A549 (cell line): ENCODE measurements around the gene SUV39H2. TPM values are rescaled to one million over a fixed set of nuclear protein-coding genes. Genes with fewer than 3 reads are reported as not detected.

Experiments used
- ATAC-seq, 2 experiments: fragments of 200-7000 bp in 1 of 2; fragments of >200 bp in 1 of 2; cut with Nextera tagmentation in 1 of 2; cut with Tn5 transposase in 1 of 2; 3 replicates each; pipeline versions ENCODE4 v1.8.0 to v1.9.1; 2018 to 2020; ENCODE audit warnings: mild to moderate bottlenecking in 1 of 2, moderate library complexity in 1 of 2
- CTCF ChIA-PET: fragments of 300-600 bp; sonication (Branson Sonifier 250); formaldehyde crosslinking; extraction: SDS; loops from one replicate; lab custom pipeline; 2021; ENCODE audit warnings: antibody characterized with exemption, inconsistent platforms; lab: Yijun Ruan, JAX
- POLR2A ChIA-PET: fragments of 350-600 bp; formaldehyde crosslinking; extraction: SDS; loops from one replicate; lab custom pipeline; 2021; ENCODE audit warnings: antibody characterized with exemption, inconsistent platforms; lab: Yijun Ruan, JAX
- DNase-seq, 2 experiments: peaks; one replicate each; pipeline versions ENCODE4 v3.0.0 to v3.0.0-alpha.2; 2011 to 2016; ENCODE audit warnings: low read depth in 1 of 2, low spot score in 1 of 2
- FAIRE-seq: peaks from 2 replicates; lab custom pipeline; 2011; peaks lifted over from hg19 to GRCh38; lab: Jason Lieb, UNC
- H3K27ac ChIP-seq, 2 experiments: fragments of >200 bp; sonication (Bioruptor Twin); formaldehyde crosslinking; 3 replicates each; pipeline ENCODE4 v1.5.1; 2016 to 2017
- H3K4me1 ChIP-seq: fragments of >200 bp; sonication (Bioruptor Twin); formaldehyde crosslinking; 3 replicates; pipeline ENCODE4 v1.6.1; 2016
- H3K4me2 ChIP-seq: fragments of >200 bp; sonication (Bioruptor Twin); formaldehyde crosslinking; 3 replicates; pipeline ENCODE4 v1.6.1; 2016
- H3K4me3 ChIP-seq: fragments of >200 bp; sonication (Bioruptor Twin); formaldehyde crosslinking; 3 replicates; pipeline ENCODE4 v1.5.1; 2016
- H3K9me3 ChIP-seq: fragments of >200 bp; sonication (Bioruptor Twin); formaldehyde crosslinking; 3 replicates; pipeline ENCODE4 v1.6.1; 2016
- ATOH8 ChIP-seq: fragments of 250-450 bp; sonication (Bioruptor Pico); IDR thresholded peaks from 2 replicates; pipeline ENCODE4 v1.5.0; 2020; ENCODE audit warnings: low read depth, mild to moderate bottlenecking, moderate library complexity
- ELK1 ChIP-seq: fragments of 150-350 bp; IDR thresholded peaks from 2 replicates; pipeline ENCODE4 v1.6.1; 2014; ENCODE audit warnings: low read depth, mild to moderate bottlenecking, low read length
- EP300 ChIP-seq, 2 experiments: fragments of >200 bp; sonication (Bioruptor Twin); formaldehyde crosslinking; IDR thresholded peaks; 2 replicates in 1 of 2; 3 replicates in 1 of 2; pipeline ENCODE4 v1.6.1; 2016 to 2017
- ESRRA ChIP-seq: fragments of 150-350 bp; IDR thresholded peaks from 2 replicates; pipeline ENCODE4 v1.6.1; 2014; ENCODE audit warnings: mild to moderate bottlenecking, low read length, borderline replicate concordance
- HOXA7 ChIP-seq: fragments of 250-450 bp; sonication (Bioruptor Pico); IDR thresholded peaks from 2 replicates; pipeline ENCODE4 v1.5.0; 2020; ENCODE audit warnings: mild to moderate bottlenecking, moderate library complexity
- MYC ChIP-seq: IDR thresholded peaks from 2 replicates; pipeline ENCODE4 v1.6.1; 2012; ENCODE audit warnings: mild to moderate bottlenecking, inconsistent platforms, low read length, improper control_type of control experiment, borderline replicate concordance
- NFE2L2 ChIP-seq: fragments of 150-350 bp; conservative IDR thresholded peaks from 2 replicates; pipeline ENCODE4 v1.6.1; 2014; ENCODE audit warnings: low read length
- PHF8 ChIP-seq: fragments of 200-600 bp; sonication (generic); IDR thresholded peaks from 2 replicates; pipeline ENCODE4 v1.6.1; 2016; ENCODE audit warnings: low read depth, mild to moderate bottlenecking, antibody characterized with exemption, moderate library complexity, borderline replicate concordance
- RARB ChIP-seq: fragments of 250-450 bp; sonication (Bioruptor Pico); IDR thresholded peaks from 2 replicates; pipeline ENCODE4 v1.8.0; 2021; ENCODE audit warnings: mild to moderate bottlenecking, moderate library complexity
- RFX5 ChIP-seq: fragments of 450-650 bp; IDR thresholded peaks from 2 replicates; pipeline ENCODE4 v1.7.1; 2014; ENCODE audit warnings: antibody characterized with exemption, mild to moderate bottlenecking, moderate library complexity
- USF2 ChIP-seq: fragments of 450-650 bp; IDR thresholded peaks from 2 replicates; pipeline ENCODE4 v1.6.1; 2014; ENCODE audit warnings: antibody characterized with exemption
- ZNF302 ChIP-seq: fragments of 250-450 bp; sonication (Bioruptor Pico); IDR thresholded peaks from 2 replicates; pipeline ENCODE4 v1.9.0; 2021; ENCODE audit warnings: inconsistent platforms, mild to moderate bottlenecking, moderate library complexity
- WGBS: methylation state at CpG from one replicate; pipeline ENCODE4 v1.1.6; 2017; ENCODE audit errors: missing lambda C conversion rate; 5-methylcytosine and 5-hydroxymethylcytosine counted together
- polyA plus RNA-seq, 4 experiments: library from polyadenylated mRNA; depleted of rRNA in 3 of 4; stranded (reverse); fragments of >200 nt; fragmentation: RNase III in 1 of 4; extraction: RNeasy Plus Mini Kit Qiagen cat#74134 plus additional on column Dnase treatment in 1 of 4; gene quantifications; 2 replicates in 3 of 4; 3 replicates in 1 of 4; pipeline ENCODE4 v1.2.3, GENCODE V29; 2011 to 2017

SUV39H2 gene
- polyA plus RNA-seq, 2 of the 4 experiments (the other 2 are of a cell fraction), result 23.2 to 24.0 TPM

GRCh38 chr10:14855453-14855852, 23.2 kb upstream of the SUV39H2 start:
- ATAC-seq (no peak), DNase-seq (no peak), FAIRE-seq (peak; percentile 43)
- H3K27ac ChIP-seq, result no peak overlapping the region
- TF ChIP-seq ZNF302 (CRISPR knock-in tag), result no peak
- 91% methylated on average over 1 of the region's 1 CpG for WGBS
- no peak overlapping the region for H3K4me3 ChIP-seq
- H3K9me3 ChIP-seq, result no peaks in the 10 kb centered on the region
- 0 out of 3 replicates have a peak, but pooled peaks cover 4% of the 10 kb centered on the region for H3K4me1 ChIP-seq
- CTCF ChIA-PET, result no interaction called here
- POLR2A ChIA-PET, result no interaction called here
- no peak overlapping the region for H3K4me2 ChIP-seq

- FAIRE-seq, result no peak
- ChIA-PET CTCF (interaction anchor here (0.8 to 1.6 kb wide), 3 partner anchors 12 to 17 kb away, joined by 3 to 4 read pairs (median 3); no protein-coding TSS in a partner anchor), POLR2A (no interaction called here)
- no peak overlapping the region for H3K27ac ChIP-seq
- H3K4me3 ChIP-seq, result no peak overlapping the region
- H3K4me2 ChIP-seq, result no peak overlapping the region
- WGBS, result 88% methylated on average over 6 of the region's 6 CpGs
- H3K9me3 ChIP-seq, result no peaks in the 10 kb centered on the region
- ATAC-seq, result no peak
- TF ChIP-seq MYC (no peak), HOXA7 (CRISPR knock-in tag) (no peak)
- H3K4me1 ChIP-seq, result peaks cover 10% of the 10 kb centered on the region; the same call in 2 of the 3 replicates
- no peak for DNase-seq
These were observed 20.2 kb upstream of the SUV39H2 start for GRCh38 chr10:14858338-14858960.

- ChIA-PET CTCF (interaction anchor here (0.8 to 1.6 kb wide), 3 partner anchors 11 to 17 kb away, joined by 3 to 4 read pairs (median 3); no protein-coding TSS in a partner anchor), POLR2A (no interaction called here)
- FAIRE-seq, result no peak
These were observed 19.6 kb upstream of the SUV39H2 start for GRCh38 chr10:14859043-14859442.

GRCh38 chr10:14859775-14860174, 18.9 kb upstream of the SUV39H2 start:
- no peak for DNase-seq
- no peak for TF ChIP-seq EP300 (IDR thresholded peaks at IDR 0.05)
- no peaks in the 10 kb centered on the region for H3K9me3 ChIP-seq
- no peak overlapping the region for H3K4me3 ChIP-seq
- no peak overlapping the region for H3K4me2 ChIP-seq
- CTCF ChIA-PET, result interaction anchor here (1.6 kb wide), 1 partner anchor 16 kb away, joined by 3 read pairs; no protein-coding TSS in a partner anchor
- no peak for FAIRE-seq
- POLR2A ChIA-PET, result no interaction called here
- H3K27ac ChIP-seq, result no peak overlapping the region
- ATAC-seq, result no peak
- peaks cover 10% of the 10 kb centered on the region; the same call in 2 of the 3 replicates for H3K4me1 ChIP-seq

More at GRCh38 chr10:14859043-14859442, 19.6 kb upstream of the SUV39H2 start:
- ATAC-seq (no peak), DNase-seq (no peak)
- no peak overlapping the region for H3K4me2 ChIP-seq
- no peaks in the 10 kb centered on the region for H3K9me3 ChIP-seq
- WGBS, result 82% methylated on average over 5 of the region's 5 CpGs
- peaks cover 10% of the 10 kb centered on the region; the same call in 2 of the 3 replicates for H3K4me1 ChIP-seq
- H3K4me3 ChIP-seq, result no peak overlapping the region
- H3K27ac ChIP-seq, result no peak overlapping the region
- TF ChIP-seq ELK1 (no peak), ATOH8 (no peak), RFX5 (no peak), NFE2L2 (no peak), RARB (no peak), PHF8 (no peak), ESRRA (no peak), USF2 (no peak)
